Measurements from ENCODE around the gene MYF5. TPM values are rescaled to one million over a fixed set of nuclear protein-coding genes. Genes with fewer than 3 reads are reported as not detected.
"Not testable (repeated sequence)": the region's sequence is repeated elsewhere in the genome, so short reads cannot be mapped to it uniquely, and the experiment has no call there.

The MYF5 gene
- polyA plus RNA-seq (2012; ENCODE audit: missing spikeins), result not detected

DNA sequence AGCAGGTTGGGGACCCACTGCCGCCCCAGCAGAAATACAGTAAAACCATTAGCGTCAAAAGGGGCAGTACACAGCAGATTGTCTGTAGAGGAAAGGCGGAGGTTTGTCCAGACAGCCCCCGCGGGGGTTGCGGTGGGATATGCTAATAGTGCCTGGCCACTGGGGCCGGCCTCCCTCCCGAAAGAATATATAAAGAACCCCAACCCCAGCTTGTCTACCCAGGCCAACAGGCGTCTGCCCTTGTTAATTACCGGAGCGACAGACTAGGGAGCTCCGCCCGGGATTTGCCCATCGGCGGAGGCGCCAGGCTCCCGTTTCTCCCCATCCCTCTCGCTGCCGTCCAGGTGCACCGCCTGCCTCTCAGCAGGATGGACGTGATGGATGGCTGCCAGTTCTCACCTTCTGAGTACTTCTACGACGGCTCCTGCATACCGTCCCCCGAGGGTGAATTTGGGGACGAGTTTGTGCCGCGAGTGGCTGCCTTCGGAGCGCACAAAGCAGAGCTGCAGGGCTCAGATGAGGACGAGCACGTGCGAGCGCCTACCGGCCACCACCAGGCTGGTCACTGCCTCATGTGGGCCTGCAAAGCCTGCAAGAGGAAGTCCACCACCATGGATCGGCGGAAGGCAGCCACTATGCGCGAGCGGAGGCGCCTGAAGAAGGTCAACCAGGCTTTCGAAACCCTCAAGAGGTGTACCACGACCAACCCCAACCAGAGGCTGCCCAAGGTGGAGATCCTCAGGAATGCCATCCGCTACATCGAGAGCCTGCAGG is at the start of gene MYF5:
TSS of gene MYF5 (plus strand) at position 217 of the 774 bp plus-strand sequence. CDS start at position 369, 152 bp downstream.
- DNase-seq (ENCODE audit: insufficient read length) (no peak), FAIRE-seq (no peak)
- no peak for TF ChIP-seq POLR2AphosphoS5 (IDR thresholded peaks at IDR 0.05; ENCODE audit: low read depth, low read length)

DNA sequence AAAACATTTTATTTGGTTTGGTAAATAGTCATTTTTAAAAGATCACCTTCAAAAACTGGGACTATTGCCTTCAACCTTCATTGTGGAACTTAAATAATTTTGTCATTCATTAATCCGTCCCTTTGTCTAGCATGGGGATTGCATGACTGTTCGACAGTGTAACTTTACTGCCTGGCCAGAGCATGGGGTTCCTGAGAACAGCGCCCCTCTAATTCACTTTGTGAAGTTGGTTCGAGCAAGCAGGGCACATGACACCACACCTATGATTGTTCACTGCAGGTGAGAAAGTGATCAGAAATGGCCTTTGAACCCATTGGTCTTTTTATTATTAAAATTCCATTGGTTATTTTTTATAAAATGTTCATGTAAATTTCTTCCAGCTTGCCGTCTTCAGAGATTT is 46.5 kb upstream of the MYF5 start:
- no peak for DNase-seq (ENCODE audit: insufficient read length)

DNA sequence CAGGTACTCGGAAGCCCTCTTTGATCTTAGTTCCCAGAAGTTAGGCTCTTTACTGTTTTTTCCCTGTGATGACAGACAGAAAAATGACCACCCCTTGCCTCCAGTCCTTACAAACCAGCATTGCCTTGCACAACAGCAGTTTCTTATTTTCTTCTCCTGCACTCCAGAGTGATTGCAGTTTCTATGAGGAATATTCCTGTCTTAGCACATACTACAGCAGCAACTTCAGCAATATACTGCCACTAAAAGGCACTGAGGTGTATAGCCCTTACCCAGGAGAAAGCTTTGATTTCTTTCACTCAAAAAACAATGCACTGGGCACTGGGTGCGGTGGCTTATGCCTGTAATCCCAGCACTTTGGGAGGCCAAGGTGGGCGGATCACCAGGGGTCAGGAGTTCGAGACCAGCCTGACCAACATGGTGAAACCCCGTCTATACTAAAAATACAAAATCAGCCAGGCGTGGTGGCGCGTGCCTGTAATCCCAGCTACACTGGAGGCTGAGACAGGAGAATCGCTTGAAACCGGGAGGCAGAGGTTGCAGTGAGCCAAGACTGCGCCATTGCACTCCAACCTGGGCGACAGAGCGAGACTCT is 40.6 kb upstream of the MYF5 start:
- not testable (repeated sequence) for FAIRE-seq; DNase-seq (ENCODE audit: insufficient read length)

More for the DNA sequence above, 46.5 kb upstream of the MYF5 start:
- no peak for FAIRE-seq
- TF ChIP-seq POLR2AphosphoS5 (IDR thresholded peaks at IDR 0.05; ENCODE audit: low read depth, low read length) (no peak), TAF1 (IDR thresholded peaks at IDR 0.05; ENCODE audit: borderline replicate concordance, low read depth, low read length) (no peak), POLR2A (IDR thresholded peaks at IDR 0.05; ENCODE audit: low read depth, low read length) (no peak)

DNA sequence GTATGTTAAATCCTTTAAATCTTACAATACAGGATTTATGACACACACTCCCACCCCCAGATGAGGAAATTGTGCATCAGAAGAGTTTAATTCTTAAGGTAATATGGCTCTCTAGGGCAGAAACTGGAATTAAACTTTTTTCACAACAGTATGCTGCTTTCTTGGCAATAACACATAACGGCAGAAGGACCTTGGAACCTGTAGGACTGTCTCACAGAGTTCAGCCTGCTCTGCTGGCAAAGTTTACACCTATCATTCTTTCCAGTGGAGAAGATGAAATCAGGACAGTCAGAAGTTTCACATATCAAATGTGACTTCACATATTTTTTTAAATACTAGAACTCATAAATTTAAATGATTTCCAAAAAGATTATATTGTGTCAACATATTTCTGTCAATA is 39.9 kb upstream of the MYF5 start:
- TF ChIP-seq TAF1 (IDR thresholded peaks at IDR 0.05; ENCODE audit: borderline replicate concordance, low read depth, low read length) (no peak), POLR2A (IDR thresholded peaks at IDR 0.05; ENCODE audit: low read depth, low read length) (no peak), POLR2AphosphoS5 (IDR thresholded peaks at IDR 0.05; ENCODE audit: low read depth, low read length) (no peak)
- FAIRE-seq (peak; percentile 33), DNase-seq (ENCODE audit: insufficient read length) (no peak)

- FAIRE-seq (no peak), DNase-seq (ENCODE audit: insufficient read length) (no peak)
- no peak for TF ChIP-seq POLR2A (IDR thresholded peaks at IDR 0.05; ENCODE audit: low read depth, low read length)
- TF ChIP-seq POLR2AphosphoS5 (IDR thresholded peaks at IDR 0.05; ENCODE audit: low read depth, low read length), result no peak
- TF ChIP-seq TAF1 (IDR thresholded peaks at IDR 0.05; ENCODE audit: borderline replicate concordance, low read depth, low read length), result no peak
These were observed 38.7 kb upstream of the MYF5 start for GRCh38 chr12:80677994-80678393.

- no peak for DNase-seq (ENCODE audit: insufficient read length)
- TF ChIP-seq POLR2A (IDR thresholded peaks at IDR 0.05; ENCODE audit: low read depth, low read length), result no peak
- TF ChIP-seq POLR2AphosphoS5 (IDR thresholded peaks at IDR 0.05; ENCODE audit: low read depth, low read length), result no peak
- TF ChIP-seq TAF1 (IDR thresholded peaks at IDR 0.05; ENCODE audit: borderline replicate concordance, low read depth, low read length), result no peak
- FAIRE-seq, result no peak
These were observed 37.2 kb upstream of the MYF5 start for GRCh38 chr12:80679346-80680131.

DNA sequence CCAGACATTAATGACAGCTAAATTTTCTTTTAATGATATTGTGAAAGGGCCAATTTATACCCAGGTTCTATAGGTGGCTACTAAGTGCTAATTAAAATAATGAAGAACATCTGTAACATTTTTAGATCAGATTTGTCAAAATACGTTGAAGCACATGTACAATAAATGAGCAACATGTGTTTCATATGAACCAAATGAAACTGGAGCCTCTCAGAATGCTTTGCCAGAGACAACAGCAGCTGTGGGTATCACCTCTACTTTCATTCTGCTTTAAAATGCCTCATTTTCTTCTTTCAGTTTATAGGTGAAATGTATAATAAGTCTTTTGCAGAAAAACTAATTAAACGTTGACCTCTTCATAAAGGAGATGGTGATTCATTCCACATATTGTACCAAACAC is 35.4 kb upstream of the MYF5 start:
- no peak for DNase-seq (ENCODE audit: insufficient read length)

GRCh38 chr12:80681786-80682185 is 34.9 kb upstream of the MYF5 start:
- FAIRE-seq (no peak), DNase-seq (ENCODE audit: insufficient read length) (no peak)
- TF ChIP-seq POLR2A (IDR thresholded peaks at IDR 0.05; ENCODE audit: low read depth, low read length), result no peak
- no peak for TF ChIP-seq POLR2AphosphoS5 (IDR thresholded peaks at IDR 0.05; ENCODE audit: low read depth, low read length)
- no peak for TF ChIP-seq TAF1 (IDR thresholded peaks at IDR 0.05; ENCODE audit: borderline replicate concordance, low read depth, low read length)

More for the DNA sequence above, 35.4 kb upstream of the MYF5 start:
- TF ChIP-seq POLR2A (IDR thresholded peaks at IDR 0.05; ENCODE audit: low read depth, low read length), result no peak
- TF ChIP-seq TAF1 (IDR thresholded peaks at IDR 0.05; ENCODE audit: borderline replicate concordance, low read depth, low read length), result no peak
- no peak for TF ChIP-seq POLR2AphosphoS5 (IDR thresholded peaks at IDR 0.05; ENCODE audit: low read depth, low read length)
- no peak for FAIRE-seq

GRCh38 chr12:80684077-80684495 is 32.6 kb upstream of the MYF5 start:
- TF ChIP-seq POLR2A (IDR thresholded peaks at IDR 0.05; ENCODE audit: low read depth, low read length) (no peak), POLR2AphosphoS5 (IDR thresholded peaks at IDR 0.05; ENCODE audit: low read depth, low read length) (no peak), TAF1 (IDR thresholded peaks at IDR 0.05; ENCODE audit: borderline replicate concordance, low read depth, low read length) (no peak)
- DNase-seq (ENCODE audit: insufficient read length) (no peak), FAIRE-seq (no peak)

GRCh38 chr12:80690090-80690489 is 26.6 kb upstream of the MYF5 start:
- DNase-seq (ENCODE audit: insufficient read length) (no peak), FAIRE-seq (no peak)
- TF ChIP-seq POLR2A (IDR thresholded peaks at IDR 0.05; ENCODE audit: low read depth, low read length), result no peak

GRCh38 chr12:80690513-80690912 is 26.2 kb upstream of the MYF5 start:
- no peak for DNase-seq (ENCODE audit: insufficient read length)
- no peak for TF ChIP-seq POLR2AphosphoS5 (IDR thresholded peaks at IDR 0.05; ENCODE audit: low read depth, low read length)
- TF ChIP-seq POLR2A (IDR thresholded peaks at IDR 0.05; ENCODE audit: low read depth, low read length), result no peak
- TF ChIP-seq TAF1 (IDR thresholded peaks at IDR 0.05; ENCODE audit: borderline replicate concordance, low read depth, low read length), result no peak
- no peak for FAIRE-seq

DNA sequence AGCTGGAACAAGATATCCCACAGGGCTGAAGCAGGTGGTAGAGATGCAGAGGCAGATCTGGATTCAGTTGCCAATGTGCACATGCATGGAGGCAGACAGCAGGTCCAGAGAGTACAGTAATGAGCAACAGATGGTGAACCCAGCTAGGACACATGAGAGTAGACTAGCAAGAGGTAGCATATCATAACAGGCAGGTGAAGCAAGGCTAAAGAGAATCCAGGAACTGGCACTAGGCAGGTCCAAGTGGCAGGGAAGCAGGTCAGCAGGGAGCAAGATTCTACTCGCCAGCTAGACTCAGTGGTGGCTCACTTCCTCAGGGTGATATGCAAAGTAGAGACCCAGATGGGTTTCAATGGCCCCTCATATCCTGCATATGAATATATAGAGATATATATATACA is 24.6 kb upstream of the MYF5 start:
- DNase-seq (ENCODE audit: insufficient read length) (no peak), FAIRE-seq (no peak)
- no peak for TF ChIP-seq POLR2AphosphoS5 (IDR thresholded peaks at IDR 0.05; ENCODE audit: low read depth, low read length)
- TF ChIP-seq TAF1 (IDR thresholded peaks at IDR 0.05; ENCODE audit: borderline replicate concordance, low read depth, low read length), result no peak
- no peak for TF ChIP-seq POLR2A (IDR thresholded peaks at IDR 0.05; ENCODE audit: low read depth, low read length)

Data from GM12892 (cell line).